ENCODE results near the gene OLIG2. TPM values are rescaled to one million over a fixed set of nuclear protein-coding genes. Genes with fewer than 3 reads are reported as not detected.

OLIG2 gene
- total RNA-seq, 4 donors from 2014 or later: not detected

DNA sequence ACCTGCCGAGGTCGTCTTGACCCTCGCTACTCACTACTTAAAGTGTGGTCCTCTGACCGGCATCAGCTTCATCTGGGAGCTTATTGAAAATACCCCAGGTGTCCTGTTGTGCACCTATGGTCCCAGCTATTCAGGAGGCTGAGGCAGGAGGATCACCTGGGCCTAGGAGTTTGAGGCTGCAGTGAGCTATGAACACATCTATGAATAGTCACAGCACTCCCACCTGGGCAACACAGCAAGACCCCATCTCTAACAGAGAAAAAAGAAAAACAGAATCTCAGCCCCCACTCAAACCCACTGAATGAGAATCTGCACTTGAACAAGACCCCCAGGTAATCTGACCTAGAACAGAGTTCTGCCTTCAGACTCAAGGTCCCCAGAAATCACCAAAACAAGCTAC lies 35.5 kb downstream of the OLIG2 start:
- no peaks in the 10 kb centered on the region for H3K36me3 ChIP-seq
- no peak for ATAC-seq
- H3K4me3 ChIP-seq: no peak overlapping the region
- no peaks in the 10 kb centered on the region for H3K9me3 ChIP-seq
- peaks cover 67% of the 10 kb centered on the region for H3K27me3 ChIP-seq
- no peak for TF ChIP-seq POLR2A (IDR thresholded peaks at IDR 0.05)
- TF ChIP-seq, protein P1, sequence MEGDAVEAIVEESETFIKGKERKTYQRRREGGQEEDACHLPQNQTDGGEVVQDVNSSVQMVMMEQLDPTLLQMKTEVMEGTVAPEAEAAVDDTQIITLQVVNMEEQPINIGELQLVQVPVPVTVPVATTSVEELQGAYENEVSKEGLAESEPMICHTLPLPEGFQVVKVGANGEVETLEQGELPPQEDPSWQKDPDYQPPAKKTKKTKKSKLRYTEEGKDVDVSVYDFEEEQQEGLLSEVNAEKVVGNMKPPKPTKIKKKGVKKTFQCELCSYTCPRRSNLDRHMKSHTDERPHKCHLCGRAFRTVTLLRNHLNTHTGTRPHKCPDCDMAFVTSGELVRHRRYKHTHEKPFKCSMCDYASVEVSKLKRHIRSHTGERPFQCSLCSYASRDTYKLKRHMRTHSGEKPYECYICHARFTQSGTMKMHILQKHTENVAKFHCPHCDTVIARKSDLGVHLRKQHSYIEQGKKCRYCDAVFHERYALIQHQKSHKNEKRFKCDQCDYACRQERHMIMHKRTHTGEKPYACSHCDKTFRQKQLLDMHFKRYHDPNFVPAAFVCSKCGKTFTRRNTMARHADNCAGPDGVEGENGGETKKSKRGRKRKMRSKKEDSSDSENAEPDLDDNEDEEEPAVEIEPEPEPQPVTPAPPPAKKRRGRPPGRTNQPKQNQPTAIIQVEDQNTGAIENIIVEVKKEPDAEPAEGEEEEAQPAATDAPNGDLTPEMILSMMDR (IDR thresholded peaks at IDR 0.05): no peak
- TF ChIP-seq EP300 (IDR thresholded peaks at IDR 0.05): no peak
- no peak for TF ChIP-seq POLR2AphosphoS5 (IDR thresholded peaks at IDR 0.05)
- no CpG with 5 or more reads among the region's 4 CpGs for WGBS, 2 donors (ENCODE audit: low coverage in 1 of 2)
- H3K4me1 ChIP-seq: no peaks in the 10 kb centered on the region
- H3K27ac ChIP-seq: no peak overlapping the region

DNA sequence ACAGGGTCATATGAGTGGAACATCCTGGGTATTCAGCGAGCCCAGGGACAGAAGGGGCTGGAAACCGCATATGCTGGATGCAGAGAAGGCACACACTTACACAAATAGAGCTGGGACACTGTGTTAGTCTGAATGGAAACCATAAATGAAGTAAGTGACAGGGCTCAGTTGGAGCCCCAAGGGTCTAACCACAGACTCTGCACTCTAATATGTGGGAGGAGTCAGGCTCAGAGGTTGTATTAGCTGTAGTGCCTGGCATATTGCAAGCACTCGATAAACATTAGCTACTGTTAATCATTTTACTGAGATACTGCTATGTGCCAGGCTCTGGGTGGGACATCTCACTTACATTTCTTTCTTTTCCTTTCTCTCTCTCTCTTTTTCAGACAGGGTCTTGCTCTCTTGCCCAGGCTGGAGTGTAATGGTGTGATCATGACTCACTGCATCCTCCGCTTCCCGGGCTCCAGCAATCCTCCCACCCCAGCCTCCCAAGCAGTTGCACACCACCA lies 37.7 kb downstream of the OLIG2 start:
- peaks cover 0 to 8% (median 0%) of the 10 kb centered on the region in 3 donors for H3K9me3 ChIP-seq
- H3K36me3 ChIP-seq: no peaks in the 10 kb centered on the region
- H3K4me1 ChIP-seq: no peaks in the 10 kb centered on the region
- TF ChIP-seq POLR2AphosphoS5 (IDR thresholded peaks at IDR 0.05) (no peak), EP300 (IDR thresholded peaks at IDR 0.05) (no peak), POLR2A (IDR thresholded peaks at IDR 0.05) (no peak)
- TF ChIP-seq, protein P1 (IDR thresholded peaks at IDR 0.05): no peak
- H3K27me3 ChIP-seq: peaks cover 89% of the 10 kb centered on the region
- ATAC-seq: no peak
- H3K27ac ChIP-seq: no peak overlapping the region
- WGBS, 2 donors (ENCODE audit: low coverage in 1 of 2): 86 to 100% methylated on average over 3 to 5 of the region's 5 CpGs
- H3K4me3 ChIP-seq: no peak overlapping the region

DNA sequence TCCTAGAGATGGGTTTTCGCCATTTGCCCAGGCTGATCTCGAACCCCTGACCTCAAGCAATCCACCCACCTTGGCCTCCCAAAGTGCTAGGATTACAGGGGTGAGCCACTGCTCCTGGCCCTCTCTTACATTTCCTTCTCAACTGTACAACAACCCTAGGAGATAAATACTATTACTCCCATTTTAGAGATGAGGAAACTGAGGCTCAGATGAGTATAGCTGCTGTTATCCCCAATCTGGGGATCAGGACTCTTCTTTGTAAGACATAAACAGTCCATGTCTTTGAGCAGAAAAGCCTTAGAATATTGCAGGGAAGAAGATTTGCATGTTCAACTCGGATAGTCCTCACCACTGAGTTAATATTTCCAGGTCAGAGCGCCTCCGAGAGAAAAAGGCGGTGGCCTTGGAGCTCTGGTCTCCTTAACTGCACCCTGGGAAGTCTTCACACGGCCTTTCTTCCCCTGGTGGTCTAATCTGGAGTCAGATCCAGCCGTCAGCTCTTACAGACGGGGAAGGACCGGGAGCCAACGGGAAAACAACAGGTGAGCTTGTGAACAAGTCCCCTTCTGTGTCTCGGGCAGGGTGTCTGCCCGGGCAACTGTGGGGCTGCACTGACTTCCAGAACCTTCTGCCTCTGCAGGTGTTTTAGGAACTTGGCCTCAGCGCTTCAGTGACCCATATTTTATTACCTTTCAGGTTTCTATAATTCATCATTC lies 38.3 kb downstream of the OLIG2 start:
- no peak overlapping the region for H3K4me3 ChIP-seq
- peaks cover 96% of the 10 kb centered on the region for H3K27me3 ChIP-seq
- H3K4me1 ChIP-seq: no peaks in the 10 kb centered on the region
- H3K9me3 ChIP-seq: peaks cover 0 to 14% (median 0%) of the 10 kb centered on the region in 3 donors
- TF ChIP-seq, protein P1 (IDR thresholded peaks at IDR 0.05): no peak
- TF ChIP-seq EP300 (IDR thresholded peaks at IDR 0.05): no peak
- TF ChIP-seq POLR2AphosphoS5 (IDR thresholded peaks at IDR 0.05): no peak
- no peak for TF ChIP-seq POLR2A (IDR thresholded peaks at IDR 0.05)
- no peak overlapping the region for H3K27ac ChIP-seq
- no peaks in the 10 kb centered on the region for H3K36me3 ChIP-seq
- ATAC-seq: no peak
- 16 to 37% methylated on average over 10 to 13 of the region's 14 CpGs for WGBS, 2 donors (ENCODE audit: low coverage in 1 of 2)

DNA sequence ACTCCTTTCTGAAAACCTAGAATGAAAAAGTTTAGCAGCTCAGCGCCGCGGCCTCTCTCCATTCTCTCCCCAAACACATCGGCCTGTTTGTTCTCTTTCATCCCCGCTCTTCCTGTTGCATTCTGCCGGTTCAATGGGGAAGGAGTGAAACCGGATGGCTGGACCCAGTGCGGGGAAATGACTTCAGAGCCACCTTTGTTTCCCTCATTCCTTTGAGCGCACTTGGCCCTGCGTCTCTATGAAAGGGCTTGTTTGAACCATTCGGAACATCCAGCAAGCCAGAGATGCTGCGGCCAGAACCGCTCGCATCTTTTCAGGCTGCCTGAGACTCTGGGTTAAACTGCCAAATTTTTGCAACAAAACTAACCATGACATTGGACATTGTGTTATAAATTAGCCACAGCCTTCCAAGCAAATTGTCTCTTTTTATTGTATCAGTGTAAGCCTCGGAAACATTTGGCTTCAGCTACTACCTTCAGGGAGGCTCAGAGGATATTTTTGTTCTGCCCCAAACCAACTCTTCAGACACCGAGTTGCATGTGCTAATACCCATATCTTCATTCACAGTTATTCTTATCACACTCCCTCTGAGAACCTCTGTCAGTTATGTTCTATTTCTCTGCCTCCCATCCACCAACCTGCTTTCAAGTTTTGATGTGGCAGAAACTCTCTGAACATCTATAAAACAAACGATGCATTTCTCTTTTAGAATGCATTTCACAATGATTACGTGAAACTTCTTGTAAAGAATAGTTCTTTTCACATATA lies 39.1 kb downstream of the OLIG2 start:
- TF ChIP-seq POLR2A (IDR thresholded peaks at IDR 0.05) (no peak), EP300 (IDR thresholded peaks at IDR 0.05) (no peak), POLR2AphosphoS5 (IDR thresholded peaks at IDR 0.05) (no peak)
- TF ChIP-seq, protein P1 (IDR thresholded peaks at IDR 0.05): no peak
- Histone ChIP-seq H3K4me1 (peaks cover 0 to 2% (median under 1%) of the 10 kb centered on the region in 3 donors), H3K27ac (no peak overlapping the region), H3K9me3 (peaks cover 0 to 21% (median 0%) of the 10 kb centered on the region in 3 donors), H3K4me3 (no peak overlapping the region), H3K36me3 (no peaks in the 10 kb centered on the region), H3K27me3 (peaks cover 99% of the 10 kb centered on the region)
- ATAC-seq: no peak
- WGBS, 2 donors (ENCODE audit: low coverage in 1 of 2): 24 to 26% methylated on average over 16 to 18 of the region's 18 CpGs

Measured in gastroesophageal sphincter (tissue), 4 donors.